Endothelial cell of umbilical vein (primary cell): ENCODE results near the gene RPS6KA6.

Experiments used
- CTCF ChIP-seq, 2 donors: IDR thresholded peaks; 1 replicate in 1 of 2; 2 replicates in 1 of 2; pipeline ENCODE4 v1.5.1; 2011; ENCODE audit warnings: low read length in 2 of 2, mild to moderate bottlenecking in 2 of 2, moderate library complexity in 2 of 2, control low read depth in 1 of 2, inconsistent platforms in 1 of 2, low read depth in 1 of 2; ENCODE audit not compliant: insufficient read depth in 1 of 2; ENCODE audit errors: extremely low read depth in 1 of 2
- FOS ChIP-seq: IDR thresholded peaks from 2 replicates; pipeline ENCODE4 v1.6.1; 2011; ENCODE audit warnings: mild to moderate bottlenecking, low read length, moderate library complexity, borderline replicate concordance; ENCODE audit not compliant: insufficient read depth
- MYC ChIP-seq: IDR thresholded peaks from one replicate; pipeline ENCODE4 v1.6.1; 2011; ENCODE audit warnings: mild to moderate bottlenecking, low read depth, low read length
- TF ChIP-seq, protein P1 (sequence below): IDR thresholded peaks from 2 replicates; pipeline ENCODE4 v1.6.1; 2011; ENCODE audit not compliant: insufficient read depth, insufficient read length

GRCh38 chrX:84188320-84188834 is 378 bp upstream of the RPS6KA6 start:
- no peak for TF ChIP-seq CTCF (IDR thresholded peaks at IDR 0.05; ENCODE audit: extremely low read depth in 1 of 2, insufficient read depth in 1 of 2, low read depth in 1 of 2, low read length in 2 of 2)
- TF ChIP-seq, protein P1, sequence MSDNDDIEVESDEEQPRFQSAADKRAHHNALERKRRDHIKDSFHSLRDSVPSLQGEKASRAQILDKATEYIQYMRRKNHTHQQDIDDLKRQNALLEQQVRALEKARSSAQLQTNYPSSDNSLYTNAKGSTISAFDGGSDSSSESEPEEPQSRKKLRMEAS: no peak
- no peak for TF ChIP-seq FOS
- no peak for TF ChIP-seq MYC
